Astrocyte of the spinal cord (primary cell): Measurements from ENCODE around the gene PRXL2B.

ENCODE experiments used
- DNase-seq: peaks from one replicate; pipeline ENCODE4 v3.0.0; 2011; ENCODE audit warnings: low read depth, low spot score
- H3K4me3 ChIP-seq: 2 replicates; pipeline ENCODE4 v1.5.1; 2011; ENCODE audit warnings: low read depth, mild to moderate bottlenecking, low read length, moderate library complexity
- CTCF ChIP-seq: IDR thresholded peaks from 2 replicates; pipeline ENCODE4 v1.5.1; 2012; ENCODE audit warnings: low read depth, mild to moderate bottlenecking, low read length, inconsistent platforms
- in situ Hi-C: cut with HindIII; loops from 2 replicates; pipeline ENCODE4 v1.10.0; 2017; ENCODE audit warnings: low sequenced_read_pairs

PRXL2B gene

GRCh38 chr1:2560299-2561073 is 26.1 kb upstream of the PRXL2B start:
- DNase-seq: no peak
- TF ChIP-seq CTCF: no peak
- H3K4me3 ChIP-seq: no peak overlapping the region
- in situ Hi-C loops: no loop called here

GRCh38 chr1:2561446-2561845 is 25.1 kb upstream of the PRXL2B start:
- H3K4me3 ChIP-seq: no peak overlapping the region
- no peak for DNase-seq
- in situ Hi-C loops: no loop called here
- TF ChIP-seq CTCF: no peak

- in situ Hi-C loops: no loop called here
- no peak for TF ChIP-seq CTCF
- DNase-seq: no peak
- no peak overlapping the region for H3K4me3 ChIP-seq
These were observed 24.4 kb upstream of the PRXL2B start for GRCh38 chr1:2561898-2562895.

- no peak overlapping the region for H3K4me3 ChIP-seq
- DNase-seq: no peak
- in situ Hi-C loops: no loop called here
- TF ChIP-seq CTCF: no peak
These were observed 23.4 kb upstream of the PRXL2B start for GRCh38 chr1:2563205-2563604.

GRCh38 chr1:2564006-2564814 is 22.4 kb upstream of the PRXL2B start:
- no peak for TF ChIP-seq CTCF
- H3K4me3 ChIP-seq: no peak overlapping the region
- DNase-seq: no peak
- in situ Hi-C loops: no loop called here

- no peak overlapping the region for H3K4me3 ChIP-seq
- no peak for DNase-seq
- in situ Hi-C loops: no loop called here
- no peak for TF ChIP-seq CTCF
These were observed 21.7 kb upstream of the PRXL2B start for GRCh38 chr1:2564815-2565374.
